Esophagus mucosa (tissue), 1 donor: ENCODE results near the gene TREH. TPM values are rescaled to one million over a fixed set of nuclear protein-coding genes. Genes with fewer than 3 reads are reported as not detected.
"Not testable (repeated sequence)": the region's sequence is repeated elsewhere in the genome, so short reads cannot be mapped to it uniquely, and the experiment has no call there.

Source experiments
- ATAC-seq: fragments of 200-7000 bp; cut with Tn5 transposase; one replicate; pipeline ENCODE4 v1.9.1; 2020
- total RNA-seq: library from RNA; stranded (reverse); gene quantifications from one replicate; pipeline ENCODE4 v1.2.4, GENCODE V29; 2023
- donor health status: DM: yes; HTN: yes; CAD: no.

The TREH gene
- total RNA-seq, 1 donor from 2014 or later, result 0.68 TPM

GRCh38 chr11:118696673-118697226 is 17.3 kb upstream of the TREH start:
- ATAC-seq, result no peak

GRCh38 chr11:118694771-118695170 is 15.3 kb upstream of the TREH start:
- no peak for ATAC-seq

- no peak for ATAC-seq
Measured at GRCh38 chr11:118694185-118694584, 14.7 kb upstream of the TREH start.

GRCh38 chr11:118691926-118692830 is 12.7 kb upstream of the TREH start:
- ATAC-seq, result peak; percentile 54

GRCh38 chr11:118690553-118691304 is 11.3 kb upstream of the TREH start:
- ATAC-seq, result no peak

GRCh38 chr11:118689852-118690552 is 10.6 kb upstream of the TREH start:
- ATAC-seq, result peak; percentile 92

- ATAC-seq, result peak; percentile 22
Measured at GRCh38 chr11:118689503-118689851, 10.0 kb upstream of the TREH start.

- ATAC-seq, result no peak
Measured at GRCh38 chr11:118688851-118689502, 9.5 kb upstream of the TREH start.

- ATAC-seq, result not testable (repeated sequence)
Measured at GRCh38 chr11:118688339-118688738, 8.9 kb upstream of the TREH start.

GRCh38 chr11:118687906-118688305 is 8.5 kb upstream of the TREH start:
- no peak for ATAC-seq

- no peak for ATAC-seq
Measured at GRCh38 chr11:118684187-118684586, 4.7 kb upstream of the TREH start.

- ATAC-seq, result not testable (repeated sequence)
Measured at GRCh38 chr11:118682939-118683338, 3.5 kb upstream of the TREH start.

- ATAC-seq, result no peak
Measured at GRCh38 chr11:118682372-118682771, 2.9 kb upstream of the TREH start.

- ATAC-seq, result not testable (repeated sequence)
Measured at GRCh38 chr11:118678908-118679307, 542 bp downstream of the TREH start.

- ATAC-seq, result no peak
Measured at GRCh38 chr11:118677977-118678376, 1.5 kb downstream of the TREH start.

- ATAC-seq, result no peak
Measured at GRCh38 chr11:118674082-118674435, 5.4 kb downstream of the TREH start.

GRCh38 chr11:118673361-118674081 is 5.9 kb downstream of the TREH start:
- no peak for ATAC-seq

- no peak for ATAC-seq
Measured at GRCh38 chr11:118672846-118673245, 6.6 kb downstream of the TREH start.

GRCh38 chr11:118671254-118671653 is 8.2 kb downstream of the TREH start:
- ATAC-seq, result no peak

- ATAC-seq, result peak; percentile 95
Measured at GRCh38 chr11:118670063-118670462, 9.4 kb downstream of the TREH start.

- no peak for ATAC-seq
Measured at GRCh38 chr11:118666371-118666770, 13.1 kb downstream of the TREH start.

- ATAC-seq, result no peak
Measured at GRCh38 chr11:118663902-118664301, 15.5 kb downstream of the TREH start.
